HG03469 (cell line): ENCODE data around the gene UBA3.

Experiments used
- ATAC-seq: cut with Tn5 transposase; IDR thresholded peaks from one replicate; pipeline ENCODE4 v1.9.1; 2021; ENCODE audit warnings: mild to moderate bottlenecking, moderate library complexity, moderate number of reproducible peaks; ENCODE audit not compliant: unreplicated experiment

UBA3 gene

GRCh38 chr3:69013253-69014021 is 66.7 kb downstream of the UBA3 start, which contains the start of gene EOGT:
Gene EOGT, minus strand, starts transcription at chr3:69013684. Its CDS starts 3,838 bp downstream, at chr3:69009846.
- ATAC-seq: peak; percentile 57

- ATAC-seq: peak; percentile 32
Measured at GRCh38 chr3:69012800-69013252, 67.3 kb downstream of the UBA3 start.

- ATAC-seq: no peak
Measured at GRCh38 chr3:69012100-69012799, 67.9 kb downstream of the UBA3 start.

GRCh38 chr3:69011096-69011730 is 69.0 kb downstream of the UBA3 start:
- ATAC-seq: no peak

GRCh38 chr3:69009559-69010410 is 70.4 kb downstream of the UBA3 start:
- ATAC-seq: no peak

GRCh38 chr3:69008980-69009379 is 71.2 kb downstream of the UBA3 start:
- no peak for ATAC-seq

GRCh38 chr3:69005791-69006482 is 74.2 kb downstream of the UBA3 start:
- no peak for ATAC-seq

GRCh38 chr3:69005071-69005790 is 74.9 kb downstream of the UBA3 start:
- no peak for ATAC-seq
